CD14-positive monocyte (primary cell): ENCODE results near the gene FAM13A. TPM values are rescaled to one million over a fixed set of nuclear protein-coding genes. Genes with fewer than 3 reads are reported as not detected.

Source experiments
- DNase-seq, 3 donors: peaks; one replicate each; pipeline ENCODE4 v3.0.0-alpha.2; 2011 to 2022
- H2AFZ ChIP-seq: 2 replicates; pipeline ENCODE4 v1.6.0; 2012; ENCODE audit warnings: mild to moderate bottlenecking, low read depth, low read length, inconsistent platforms; ENCODE audit not compliant: insufficient read depth, poor library complexity, severe bottlenecking
- H3K27ac ChIP-seq, 2 donors: 1 replicate in 1 of 2; 2 replicates in 1 of 2; pipeline ENCODE4 v1.5.1; 2012 to 2013; ENCODE audit warnings: low read length in 2 of 2, control low read depth in 1 of 2, inconsistent platforms in 1 of 2, low read depth in 1 of 2, mild to moderate bottlenecking in 1 of 2
- H3K27me3 ChIP-seq, 2 donors: one replicate each; pipeline versions ENCODE4 v1.6.0 to v1.6.1; 2011 to 2013; ENCODE audit warnings: low read length in 2 of 2; ENCODE audit not compliant: control insufficient read depth in 2 of 2, insufficient read depth in 2 of 2
- H3K36me3 ChIP-seq, 2 donors: replicated peaks in 1 of 2; 1 replicate in 1 of 2; 2 replicates in 1 of 2; pipeline versions ENCODE4 v1.5.1 to v1.6.1; 2012 to 2013; ENCODE audit warnings: low read length in 2 of 2, control low read depth in 1 of 2, inconsistent platforms in 1 of 2, mild to moderate bottlenecking in 1 of 2; ENCODE audit not compliant: insufficient read depth in 2 of 2, control insufficient read depth in 1 of 2
- H3K4me1 ChIP-seq, 2 donors: 1 replicate in 1 of 2; 2 replicates in 1 of 2; pipeline versions ENCODE4 v1.5.1 to v1.6.1; 2012 to 2013; ENCODE audit warnings: low read length in 2 of 2, control low read depth in 1 of 2, inconsistent platforms in 1 of 2, mild to moderate bottlenecking in 1 of 2, moderate library complexity in 1 of 2; ENCODE audit not compliant: insufficient read depth in 2 of 2, control insufficient read depth in 1 of 2
- H3K4me2 ChIP-seq: replicated peaks from 2 replicates; pipeline ENCODE3; 2012; ENCODE audit warnings: low read length, moderate library complexity, mild to moderate bottlenecking; ENCODE audit not compliant: poor library complexity, severe bottlenecking; ENCODE audit errors: extremely low read depth
- H3K4me3 ChIP-seq, 3 experiments: fragments of 200-600 bp in 1 of 3; sonication (generic) in 1 of 3; replicated peaks in 1 of 3; 1 replicate in 2 of 3; 2 replicates in 1 of 3; pipeline ENCODE4 v1.5.1; 2011 to 2013; ENCODE audit warnings: low read length in 3 of 3, mild to moderate bottlenecking in 3 of 3, control low read depth in 2 of 3, low read depth in 2 of 3, inconsistent platforms in 1 of 3, moderate library complexity in 1 of 3
- H3K79me2 ChIP-seq: 2 replicates; pipeline ENCODE4 v1.6.0; 2012; ENCODE audit warnings: mild to moderate bottlenecking, control low read depth, inconsistent platforms, low read length, moderate library complexity; ENCODE audit not compliant: insufficient read depth
- H3K9ac ChIP-seq: 2 replicates; pipeline ENCODE4 v1.6.0; 2017; ENCODE audit warnings: low read length, mild to moderate bottlenecking; ENCODE audit not compliant: insufficient read depth, poor library complexity, severe bottlenecking
- H3K9me3 ChIP-seq, 2 donors: replicated peaks in 1 of 2; 1 replicate in 1 of 2; 2 replicates in 1 of 2; pipeline versions ENCODE4 v1.5.1 to v1.6.1; 2012 to 2013; ENCODE audit warnings: low read length in 2 of 2, control low read depth in 1 of 2; ENCODE audit not compliant: control insufficient read depth in 1 of 2, insufficient read depth in 1 of 2
- H4K20me1 ChIP-seq: 2 replicates; pipeline ENCODE4 v1.6.0; 2012; ENCODE audit warnings: mild to moderate bottlenecking, low read length, control low read depth, moderate library complexity; ENCODE audit not compliant: insufficient read depth
- H3K27ac Mint-ChIP-seq, 7 donors: one replicate each; pipeline ENCODE4 v1.8.0; 2020; ENCODE audit warnings: mild to moderate bottlenecking in 7 of 7, mixed read lengths in 7 of 7, moderate library complexity in 6 of 7, inconsistent platforms in 2 of 7
- H3K27me3 Mint-ChIP-seq, 3 donors: one replicate each; pipeline ENCODE4 v1.8.0; 2021 to 2022; ENCODE audit warnings: low read depth in 3 of 3, mild to moderate bottlenecking in 3 of 3, mixed read lengths in 3 of 3, moderate library complexity in 3 of 3, inconsistent platforms in 1 of 3
- H3K36me3 Mint-ChIP-seq, 2 donors: one replicate each; pipeline ENCODE4 v1.8.0; 2020; ENCODE audit warnings: mixed read lengths in 2 of 2, inconsistent platforms in 1 of 2, mild to moderate bottlenecking in 1 of 2
- H3K4me1 Mint-ChIP-seq: one replicate; pipeline ENCODE4 v1.8.0; 2020; ENCODE audit warnings: mild to moderate bottlenecking, mixed read lengths
- H3K4me3 Mint-ChIP-seq, 2 donors: one replicate each; pipeline ENCODE4 v1.8.0; 2020; ENCODE audit warnings: mild to moderate bottlenecking in 2 of 2, mixed read lengths in 2 of 2, moderate library complexity in 1 of 2
- H3K9me3 Mint-ChIP-seq, 7 donors: one replicate each; pipeline ENCODE4 v1.8.0; 2020 to 2022; ENCODE audit warnings: mixed read lengths in 7 of 7, mild to moderate bottlenecking in 6 of 7, moderate library complexity in 6 of 7, inconsistent platforms in 2 of 7
- CTCF ChIP-seq: fragments of 200-600 bp; IDR thresholded peaks from one replicate; pipeline ENCODE4 v1.8.0; 2022; ENCODE audit warnings: antibody characterized with exemption, mild to moderate bottlenecking
- WGBS: methylation state at CpG from one replicate; pipeline ENCODE4 v1.1.5; 2013; ENCODE audit warnings: missing lambda C conversion rate; ENCODE audit not compliant: insufficient coverage; 5-methylcytosine and 5-hydroxymethylcytosine counted together
- intact Hi-C, 2 donors: fragments of 100-400 bp; cut with micrococcal nuclease; formaldehyde crosslinking; loops; one replicate each; pipeline versions ENCODE4 v1.15.0 to v1.15.1; 2023
- polyA plus RNA-seq, 3 donors: library from polyadenylated mRNA; depleted of rRNA in 1 of 3; unstranded in 2 of 3; stranded (reverse) in 1 of 3; fragments of 300-500 nt in 2 of 3; fragments of >200 nt in 1 of 3; fragmentation: Illumina TruSeq in 2 of 3; gene quantifications; 1 replicate in 2 of 3; 2 replicates in 1 of 3; pipeline ENCODE4 v1.2.3, GENCODE V29; 2012 to 2021

FAM13A gene
- polyA plus RNA-seq, 3 donors = 5.3 to 20.0 (median 6.5) TPM

- peaks cover 13% of the 10 kb centered on the region for H3K4me1 Mint-ChIP-seq
- intact Hi-C loops = no loop called here
- Histone ChIP-seq H3K79me2 (no peaks in the 10 kb centered on the region), H3K36me3 (no peaks in the 10 kb centered on the region), H3K4me1 (peaks cover 0 to 8% of the 10 kb centered on the region in 2 donors), H3K4me3 (no peak overlapping the region), H2AFZ (no peak overlapping the region), H3K27ac (no peak overlapping the region), H3K9me3 (no peaks in the 10 kb centered on the region), H3K9ac (no peak overlapping the region), H3K27me3 (no peaks in the 10 kb centered on the region), H3K4me2 (no peak overlapping the region), H4K20me1 (no peaks in the 10 kb centered on the region)
- no peaks in the 10 kb centered on the region for H3K27me3 Mint-ChIP-seq
- DNase-seq = no peak
- H3K9me3 Mint-ChIP-seq = peaks cover 0 to 2% (median 0%) of the 10 kb centered on the region in 7 donors
- no peak for TF ChIP-seq CTCF
- H3K36me3 Mint-ChIP-seq = no peaks in the 10 kb centered on the region
- H3K4me3 Mint-ChIP-seq = no peak overlapping the region
- H3K27ac Mint-ChIP-seq = no peak overlapping the region
Observed at GRCh38 chr4:88982757-88983156, 74.2 kb downstream of the FAM13A start.

GRCh38 chr4:88981993-88982392 lies 75.0 kb downstream of the FAM13A start:
- no peaks in the 10 kb centered on the region for H3K27me3 ChIP-seq
- no peak for TF ChIP-seq CTCF
- no peak overlapping the region for H3K27ac Mint-ChIP-seq
- no CpG with 5 or more reads among the region's 2 CpGs for WGBS
- DNase-seq = no peak
- intact Hi-C loops = no loop called here
- H3K4me2 ChIP-seq = no peak overlapping the region
- no peak overlapping the region for H3K4me3 ChIP-seq
- no peak overlapping the region for H3K27ac ChIP-seq
- no peaks in the 10 kb centered on the region for H3K79me2 ChIP-seq
- H3K9me3 ChIP-seq = no peaks in the 10 kb centered on the region
- H3K4me1 ChIP-seq = peaks cover 0 to 8% of the 10 kb centered on the region in 2 donors
- no peak overlapping the region for H3K9ac ChIP-seq
- H4K20me1 ChIP-seq = no peaks in the 10 kb centered on the region
- H3K9me3 Mint-ChIP-seq = no peaks in the 10 kb centered on the region
- no peaks in the 10 kb centered on the region for H3K36me3 Mint-ChIP-seq
- H3K4me1 Mint-ChIP-seq = peaks cover 13% of the 10 kb centered on the region
- H3K36me3 ChIP-seq = no peaks in the 10 kb centered on the region
- no peak overlapping the region for H3K4me3 Mint-ChIP-seq
- no peaks in the 10 kb centered on the region for H3K27me3 Mint-ChIP-seq
- no peak overlapping the region for H2AFZ ChIP-seq
